Activated CD4-positive, CD25-positive, alpha-beta regulatory T cell (primary cell): ENCODE data around the gene ALG5.

ENCODE experiments used
- DNase-seq, 4 experiments: peaks; one replicate each; lab custom pipeline; 2025; lab: John Stamatoyannopoulos, UW

Gene ALG5

GRCh38 chr13:36915896-36916640 is 83.1 kb downstream of the ALG5 start:
- no peak for DNase-seq

- no peak for DNase-seq
Measured at GRCh38 chr13:36915106-36915505, 84.0 kb downstream of the ALG5 start.

DNA sequence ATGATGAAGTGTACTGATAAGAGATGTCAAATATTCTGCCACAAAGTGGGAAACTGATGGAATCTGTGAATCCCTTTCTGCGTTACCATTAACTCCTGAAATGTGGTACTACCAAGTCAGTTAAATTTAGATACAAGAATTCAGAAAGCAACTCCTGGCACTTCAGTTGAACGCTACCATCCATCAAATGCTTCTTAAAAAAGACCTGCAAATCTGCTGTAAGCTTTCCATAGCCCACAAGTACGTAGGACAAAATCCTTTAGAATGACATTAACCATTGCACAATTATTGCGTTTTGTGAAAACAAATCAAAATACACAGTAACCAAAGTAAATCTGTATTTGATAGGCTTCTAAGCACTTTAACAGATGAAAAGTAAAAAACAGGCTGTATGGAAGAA is 84.5 kb downstream of the ALG5 start:
- no peak for DNase-seq

GRCh38 chr13:36913463-36913862 is 85.7 kb downstream of the ALG5 start:
- DNase-seq: no peak

DNA sequence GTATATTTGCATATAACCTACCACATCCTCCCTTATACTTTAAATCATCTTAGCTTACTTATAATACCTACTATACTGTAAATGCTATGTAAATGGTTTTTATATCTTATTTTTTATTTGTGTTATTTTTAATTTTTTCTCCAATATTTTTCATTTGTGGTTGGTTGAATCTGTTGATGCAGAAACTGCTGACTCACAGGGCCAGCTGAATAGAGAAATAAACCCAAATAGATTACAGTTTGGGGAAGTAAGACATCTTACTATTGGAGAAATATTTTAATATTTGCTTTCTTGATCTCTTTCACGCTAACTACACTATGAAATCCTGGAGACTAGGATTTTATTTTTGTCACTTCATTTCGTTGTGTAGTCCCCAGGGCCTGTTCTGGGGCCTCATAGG is 86.2 kb downstream of the ALG5 start:
- DNase-seq: no peak

- no peak for DNase-seq
Measured at GRCh38 chr13:36912369-36912768, 86.8 kb downstream of the ALG5 start.

DNA sequence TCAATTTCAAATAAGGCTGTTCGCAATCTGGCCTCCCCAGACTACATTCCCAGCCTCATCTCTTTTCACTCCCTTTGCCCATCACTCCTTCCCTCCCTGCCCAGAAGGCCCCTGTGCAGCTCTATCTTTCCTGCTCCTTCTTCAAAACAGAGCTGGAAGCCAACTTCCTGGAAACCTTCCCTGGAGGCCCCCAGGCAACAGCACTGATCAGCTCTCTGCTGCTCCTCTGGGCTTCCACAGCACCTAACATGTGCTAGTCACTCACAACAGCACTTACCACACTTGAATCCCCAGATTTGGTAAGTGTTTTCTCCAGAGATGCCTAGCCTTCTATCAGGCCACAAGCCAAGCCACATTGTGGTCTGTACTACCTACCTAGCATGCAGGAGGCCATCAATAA is 88.6 kb downstream of the ALG5 start:
- DNase-seq: no peak

DNA sequence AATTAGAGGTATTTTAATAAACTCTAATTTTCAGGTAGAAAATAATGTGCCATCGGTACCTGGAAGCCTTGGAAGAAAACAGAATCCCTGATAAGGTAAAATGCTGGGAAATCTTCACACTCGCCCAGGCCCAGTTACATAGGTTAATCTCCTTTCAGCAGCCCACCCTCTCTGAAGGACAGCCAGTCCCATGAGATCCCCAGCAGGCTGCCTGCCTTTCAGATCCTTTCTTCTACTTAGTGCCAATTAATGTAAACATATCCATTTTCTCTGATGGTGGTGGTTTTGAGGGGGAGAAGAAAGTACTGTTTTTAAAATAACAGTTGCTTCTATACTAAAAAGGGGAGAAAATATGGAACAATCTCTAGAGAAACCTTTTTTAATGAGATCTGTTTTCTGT is 91.3 kb downstream of the ALG5 start:
- no peak for DNase-seq

DNA sequence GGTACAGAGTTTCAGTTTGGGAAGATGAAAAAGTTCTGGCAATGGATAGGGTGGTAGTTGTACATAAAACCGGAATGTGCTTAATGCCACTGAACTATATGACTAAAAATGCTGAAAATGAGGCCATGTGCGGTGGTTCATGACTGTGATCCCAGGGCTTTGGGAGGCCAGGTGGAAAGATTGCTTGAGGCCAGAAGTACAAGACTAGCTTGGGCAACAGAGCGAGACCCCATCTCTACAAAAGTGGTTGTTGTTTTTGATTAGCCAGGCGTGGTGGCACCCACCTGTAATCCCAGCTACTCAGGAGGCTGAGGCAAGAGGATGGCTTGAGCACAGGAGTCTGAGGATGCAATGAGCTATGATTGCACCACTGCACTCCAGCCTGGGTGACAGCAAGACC is 91.9 kb downstream of the ALG5 start:
- DNase-seq: no peak

DNA sequence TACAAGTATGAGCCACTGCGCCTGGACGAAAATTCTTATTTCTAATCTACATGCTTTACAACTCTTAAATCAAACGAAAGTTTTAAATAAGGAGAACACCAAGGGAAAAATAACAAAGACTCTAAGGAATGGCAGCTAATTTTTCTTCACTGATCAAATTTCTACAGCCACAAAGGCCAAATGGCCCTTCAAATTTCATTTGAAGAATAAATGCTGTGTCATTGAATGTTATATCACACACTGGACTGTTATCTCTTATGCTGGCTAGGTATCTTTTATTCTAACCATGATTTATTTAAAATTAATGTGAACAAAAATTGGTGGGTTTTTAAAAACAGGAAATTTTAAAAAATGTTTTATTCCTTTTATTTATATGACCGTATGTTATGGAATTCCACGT is 93.2 kb downstream of the ALG5 start:
- no peak for DNase-seq

DNA sequence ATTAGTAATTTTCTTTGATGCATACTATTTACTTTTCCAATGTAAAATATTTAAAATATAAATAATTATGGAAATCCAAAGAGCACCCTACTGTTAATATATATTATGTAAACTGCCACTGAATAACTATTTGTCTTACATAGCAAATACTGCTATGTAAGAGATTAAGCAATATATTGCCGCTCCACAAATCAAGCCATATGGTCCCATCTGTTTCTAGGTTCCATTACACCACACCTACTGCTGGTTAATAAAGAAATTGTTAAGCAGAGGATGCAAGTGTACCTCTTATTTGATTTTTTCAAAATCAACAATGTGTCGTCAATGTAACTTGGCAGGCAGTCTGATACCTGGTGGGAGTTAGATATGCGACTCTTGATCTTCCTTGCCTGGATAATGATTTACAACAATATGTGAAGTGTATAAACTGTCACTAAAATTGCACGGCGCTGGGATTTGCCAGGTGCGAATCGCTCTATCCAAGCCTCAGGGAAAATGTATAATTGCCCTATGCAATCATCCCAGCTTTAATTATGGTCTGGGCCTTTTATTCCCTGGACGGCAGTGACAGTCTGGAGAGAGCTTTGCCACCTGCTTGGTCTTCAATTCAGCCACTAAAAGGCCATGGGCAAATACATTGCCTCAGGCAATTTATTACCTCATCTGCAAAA is 95.1 kb downstream of the ALG5 start:
- DNase-seq: no peak
